GM21360 (cell line): Measurements from ENCODE around the gene KCND2.
A peak's percentile ranks its signal among the peaks of the same experiment; 100 is the strongest.

Experiments
- ATAC-seq: cut with Tn5 transposase; IDR thresholded peaks from one replicate; pipeline ENCODE4 v1.9.1; 2021; ENCODE audit warnings: mild to moderate bottlenecking, moderate library complexity; ENCODE audit not compliant: unreplicated experiment

KCND2 gene

GRCh38 chr7:120307991-120308545 is 35.1 kb downstream of the KCND2 start:
- no peak for ATAC-seq

- no peak for ATAC-seq
These were observed 38.2 kb downstream of the KCND2 start for GRCh38 chr7:120311028-120311788.

DNA sequence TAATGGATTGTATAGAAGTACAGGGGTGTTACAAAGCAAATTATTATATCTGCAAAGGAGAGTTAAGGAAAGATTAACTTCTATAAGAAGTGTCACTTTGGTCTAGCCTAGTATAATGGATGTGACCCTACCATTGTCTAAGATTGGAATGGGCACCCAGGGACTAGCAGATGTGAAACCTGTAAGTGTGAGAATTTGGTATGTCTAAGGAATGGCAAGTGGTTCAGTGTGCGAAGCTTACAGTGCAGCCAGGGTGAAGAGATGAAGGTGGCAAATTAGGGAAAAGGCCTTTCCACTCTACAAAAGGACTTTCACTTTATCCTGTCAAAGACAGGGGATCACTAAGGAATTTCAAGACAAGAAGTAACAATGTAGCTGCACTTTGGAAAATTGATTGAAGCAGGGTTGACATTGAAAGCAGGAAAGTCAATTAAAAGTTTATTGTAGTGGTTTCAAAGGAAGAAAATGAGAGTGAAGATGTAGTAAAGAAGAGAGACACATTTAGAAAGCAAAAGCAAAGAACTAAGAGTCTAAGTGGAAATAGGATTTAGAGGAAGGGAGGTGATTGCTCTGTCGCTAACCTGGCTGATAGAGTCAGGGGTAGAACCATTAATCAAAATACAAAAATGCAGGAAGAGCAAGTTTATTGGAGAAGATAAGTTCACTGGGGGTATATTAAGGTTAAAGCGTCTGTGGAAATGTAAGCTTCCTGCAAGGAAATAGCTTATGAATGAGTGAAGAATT is 47.4 kb downstream of the KCND2 start:
- ATAC-seq: no peak

- ATAC-seq: no peak
These were observed 54.1 kb downstream of the KCND2 start for GRCh38 chr7:120327054-120327453.

DNA sequence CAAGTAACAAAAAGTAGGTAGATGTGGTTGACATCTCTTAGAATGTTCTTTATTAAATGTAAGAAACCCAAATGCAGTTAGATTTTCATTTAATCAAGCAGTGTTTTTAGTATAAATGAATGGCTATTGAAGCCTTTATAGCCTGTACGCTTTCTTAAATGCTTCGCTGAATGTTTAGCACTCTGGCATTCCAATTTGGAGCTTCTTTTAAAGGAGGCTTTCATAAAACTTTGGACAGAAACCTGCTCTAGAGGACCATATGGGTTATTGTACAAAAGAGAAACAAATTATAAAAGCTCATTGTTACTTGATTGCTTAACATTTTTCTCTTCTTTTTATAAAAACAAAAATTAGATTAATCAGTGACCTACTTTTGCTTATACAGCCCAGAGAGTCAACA is 59.5 kb downstream of the KCND2 start:
- no peak for ATAC-seq

DNA sequence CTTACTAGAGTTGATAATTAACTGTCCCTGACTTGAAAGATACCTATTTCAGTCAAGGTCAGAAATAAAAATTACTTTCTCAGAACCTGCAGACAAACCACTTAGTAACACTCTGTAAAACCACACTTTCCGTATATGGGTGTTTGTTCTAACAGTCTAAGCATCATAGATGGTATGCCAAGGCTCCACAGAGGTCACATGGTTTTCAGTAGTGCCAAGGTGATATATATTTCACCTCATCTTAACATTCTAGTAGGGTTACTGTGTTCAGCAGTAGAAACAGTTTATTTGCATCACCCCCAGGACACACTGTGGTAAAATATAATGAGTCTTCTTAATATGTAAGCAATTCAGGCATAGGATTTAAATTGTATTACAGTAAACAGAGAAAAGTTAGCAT is 61.5 kb downstream of the KCND2 start:
- peak; percentile 75 for ATAC-seq

GRCh38 chr7:120337308-120337907 is 64.4 kb downstream of the KCND2 start:
- ATAC-seq: peak; percentile 55

DNA sequence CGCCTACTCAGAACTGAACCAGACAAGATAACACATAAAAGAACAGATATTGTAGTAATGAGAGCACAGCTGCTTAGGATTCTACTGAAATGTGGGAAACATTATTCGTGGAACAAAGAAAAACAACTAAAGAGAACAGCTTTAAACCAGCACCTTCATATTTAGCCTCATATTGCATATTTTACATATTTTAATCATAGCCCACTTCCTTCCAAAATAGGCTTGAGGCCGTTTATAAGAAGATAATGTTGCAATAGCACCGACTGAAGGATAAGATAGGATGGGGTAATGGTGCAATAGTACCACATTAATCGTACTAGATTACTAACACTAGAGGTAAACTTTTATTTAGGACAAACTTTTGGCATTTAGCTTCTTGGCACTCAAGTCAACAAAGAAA is 71.3 kb downstream of the KCND2 start:
- no peak for ATAC-seq

GRCh38 chr7:120353171-120353570 is 80.2 kb downstream of the KCND2 start:
- no peak for ATAC-seq

DNA sequence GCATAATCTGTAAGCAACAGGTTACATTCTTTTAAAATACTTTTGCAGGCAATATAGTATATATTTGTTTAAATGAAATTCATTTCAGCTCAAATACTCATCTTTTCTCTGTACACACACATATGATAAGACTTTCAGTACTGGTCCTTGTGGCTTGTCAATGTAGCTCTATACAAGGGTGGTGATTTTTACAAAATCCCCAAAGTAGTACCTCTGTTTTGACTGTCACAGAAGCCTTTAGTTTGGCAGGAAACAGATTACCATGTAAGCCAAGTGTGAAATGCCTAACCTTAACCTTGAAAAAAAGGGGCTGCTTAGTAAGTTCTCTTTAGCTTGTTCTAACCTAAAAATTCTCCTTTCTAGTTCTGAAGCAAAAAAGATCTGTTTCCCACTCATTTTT is 87.9 kb downstream of the KCND2 start:
- peak; percentile 90 for ATAC-seq

- ATAC-seq: no peak
These were observed 90.4 kb downstream of the KCND2 start for GRCh38 chr7:120363414-120363813.

- ATAC-seq: peak; percentile 77
These were observed 98.0 kb downstream of the KCND2 start for GRCh38 chr7:120370954-120371353.

- ATAC-seq: no peak
These were observed 100.2 kb downstream of the KCND2 start for GRCh38 chr7:120373174-120373573.

GRCh38 chr7:120394595-120394994 is 121.6 kb downstream of the KCND2 start:
- ATAC-seq: no peak

DNA sequence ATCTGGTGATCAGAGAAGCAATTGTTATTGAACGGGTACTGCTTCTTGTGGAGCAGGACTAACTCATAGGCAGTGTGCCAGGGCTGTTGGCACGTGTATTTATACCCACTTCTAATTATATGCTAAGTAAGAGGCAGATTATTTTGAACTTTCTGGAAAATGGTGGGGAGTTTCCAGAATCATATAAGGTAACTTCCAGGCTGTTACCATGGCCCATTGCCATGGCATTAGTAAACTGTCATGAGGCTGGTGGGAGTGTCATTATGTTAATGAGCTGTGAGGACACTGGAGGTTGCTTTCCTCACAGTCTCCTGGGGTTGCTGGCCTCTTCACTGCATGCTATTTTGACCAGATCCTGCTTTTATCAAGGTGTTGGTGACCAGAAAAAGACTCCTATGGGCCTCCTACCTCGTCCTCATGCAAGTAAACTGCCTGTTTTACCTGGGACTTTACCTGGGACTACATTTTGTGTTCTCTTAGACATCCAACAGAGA is 122.6 kb downstream of the KCND2 start:
- peak; percentile 92 for ATAC-seq

- ATAC-seq: no peak
These were observed 125.5 kb downstream of the KCND2 start for GRCh38 chr7:120398284-120399000.

GRCh38 chr7:120400806-120401455 is 128.0 kb downstream of the KCND2 start:
- peak; percentile 35 for ATAC-seq

DNA sequence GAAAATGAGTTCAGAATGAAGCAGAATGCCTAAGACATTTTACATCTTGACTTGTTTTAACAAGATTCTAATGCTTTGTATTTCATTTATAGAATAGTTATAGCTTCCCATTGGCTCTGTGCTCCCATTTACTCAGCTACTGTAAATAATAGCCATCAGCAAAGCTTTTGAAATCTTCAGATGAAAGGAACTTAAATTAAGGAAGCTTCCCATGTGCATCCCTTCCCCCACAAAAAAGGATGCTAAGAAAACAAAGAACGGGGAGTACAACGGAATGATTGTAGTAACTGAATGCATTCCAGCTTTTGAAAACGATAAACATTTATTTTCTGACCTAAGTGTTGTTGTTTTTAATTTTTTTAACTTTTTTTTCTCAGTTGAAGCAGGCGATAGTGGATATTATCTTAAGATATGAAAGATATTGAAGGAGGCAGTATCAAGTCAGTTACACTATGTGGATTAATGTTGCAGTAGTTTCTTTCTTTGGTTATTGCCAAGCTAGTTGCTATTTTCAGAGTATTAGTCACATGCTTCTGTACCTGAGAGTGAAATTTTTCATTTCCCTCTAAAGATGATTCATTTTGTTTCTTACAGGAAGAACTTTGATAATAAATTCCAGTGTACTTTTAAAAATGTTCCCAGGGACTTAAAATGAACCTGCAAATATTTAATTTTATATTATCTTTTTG is 129.2 kb downstream of the KCND2 start:
- ATAC-seq: peak; percentile 55

DNA sequence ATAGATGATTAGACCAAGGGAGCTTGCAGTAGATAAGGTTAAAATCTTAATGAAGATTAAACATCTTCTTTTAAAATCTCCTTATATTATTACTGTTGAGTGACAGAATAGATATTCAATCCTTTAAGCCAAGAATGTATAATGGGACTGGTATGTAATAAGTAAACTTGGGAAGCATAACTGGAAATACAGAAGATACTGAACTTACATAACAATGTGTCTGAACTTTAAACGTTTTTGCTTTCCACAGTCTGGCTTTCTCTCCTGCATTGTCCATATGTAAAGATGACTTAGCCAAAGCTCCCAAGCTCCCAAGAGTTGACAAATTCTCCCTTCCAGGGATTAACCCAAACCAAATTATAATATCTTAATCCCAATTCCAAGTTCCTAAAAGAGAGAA is 129.8 kb downstream of the KCND2 start:
- ATAC-seq: no peak

DNA sequence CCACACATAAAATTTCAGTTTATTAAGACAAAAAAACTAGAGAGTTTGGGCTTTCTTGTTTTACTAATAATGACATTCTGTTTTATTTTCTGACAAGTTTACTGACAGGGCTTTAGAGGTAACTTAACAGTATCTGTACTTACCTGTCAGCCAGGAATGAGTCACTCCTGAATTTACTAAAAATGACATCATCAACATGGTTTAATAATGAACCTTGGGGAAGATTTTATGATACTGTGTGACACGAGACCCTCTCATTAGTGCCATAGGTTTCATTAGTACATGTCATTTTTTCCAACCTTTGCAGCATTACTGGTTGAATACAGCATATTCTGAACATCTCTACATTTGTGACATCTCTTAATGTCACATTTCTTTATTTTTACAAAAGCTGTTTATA is 131.1 kb downstream of the KCND2 start:
- peak; percentile 51 for ATAC-seq
